Fibroblast of lung (primary cell): ENCODE results near the gene DOCK7. TPM values are rescaled to one million over a fixed set of nuclear protein-coding genes. Genes with fewer than 3 reads are reported as not detected.

ENCODE experiments used
- DNase-seq, 2 donors: peaks; one replicate each; pipeline versions ENCODE4 v3.0.0 to v3.0.0-alpha.2; 2010; ENCODE audit warnings: low read depth in 2 of 2
- H2AFZ ChIP-seq: 2 replicates; pipeline ENCODE4 v1.5.1; 2012; ENCODE audit warnings: low read length, control low read depth, inconsistent platforms
- H3K27ac ChIP-seq: 2 replicates; pipeline ENCODE4 v1.5.1; 2011; ENCODE audit warnings: low read length, control low read depth; ENCODE audit not compliant: insufficient read depth
- H3K27me3 ChIP-seq: 2 replicates; pipeline ENCODE4 v1.5.1; 2011; ENCODE audit warnings: mild to moderate bottlenecking, low read length; ENCODE audit not compliant: control insufficient read depth, insufficient read depth
- H3K36me3 ChIP-seq: 2 replicates; pipeline ENCODE4 v1.5.1; 2011; ENCODE audit warnings: low read length; ENCODE audit not compliant: control insufficient read depth, insufficient read depth
- H3K4me1 ChIP-seq: 2 replicates; pipeline ENCODE4 v1.5.1; 2011; ENCODE audit warnings: low read length; ENCODE audit not compliant: control insufficient read depth, insufficient read depth; ENCODE audit errors: extremely low read depth
- H3K4me2 ChIP-seq: 2 replicates; pipeline ENCODE4 v1.5.1; 2011; ENCODE audit warnings: low read length, control low read depth; ENCODE audit not compliant: insufficient read depth; ENCODE audit errors: extremely low read depth
- H3K4me3 ChIP-seq, 4 experiments: fragments of 200-600 bp in 1 of 4; sonication (generic) in 1 of 4; replicated peaks in 1 of 4; 2 replicates each; pipeline ENCODE4 v1.5.1; 2011 to 2016; ENCODE audit warnings: low read length in 4 of 4, low read depth in 3 of 4, mild to moderate bottlenecking in 3 of 4, control low read depth in 2 of 4, inconsistent platforms in 1 of 4, mixed read lengths in 1 of 4; ENCODE audit not compliant: insufficient read depth in 1 of 4; ENCODE audit errors: control extremely low read depth in 1 of 4
- H3K79me2 ChIP-seq: 2 replicates; pipeline ENCODE4 v1.5.1; 2012; ENCODE audit warnings: mild to moderate bottlenecking, low read length, inconsistent platforms; ENCODE audit not compliant: control insufficient read depth, insufficient read depth
- H3K9ac ChIP-seq: 2 replicates; pipeline ENCODE4 v1.5.1; 2011; ENCODE audit warnings: mild to moderate bottlenecking, low read length, control low read depth; ENCODE audit not compliant: insufficient read depth
- H3K9me3 ChIP-seq: 2 replicates; pipeline ENCODE4 v1.5.1; 2012; ENCODE audit warnings: low read depth, low read length; ENCODE audit not compliant: control insufficient read depth, insufficient read depth
- H4K20me1 ChIP-seq: 2 replicates; pipeline ENCODE4 v1.5.1; 2011; ENCODE audit warnings: low read length; ENCODE audit not compliant: control insufficient read depth, insufficient read depth; ENCODE audit errors: extremely low read depth
- CTCF ChIP-seq, 2 donors: IDR thresholded peaks in 1 of 2; conservative IDR thresholded peaks in 1 of 2; 1 replicate in 1 of 2; 2 replicates in 1 of 2; pipeline ENCODE4 v1.5.1; 2011 to 2012; ENCODE audit warnings: low read length in 2 of 2, control low read depth in 1 of 2, inconsistent platforms in 1 of 2, low read depth in 1 of 2, mild to moderate bottlenecking in 1 of 2
- EZH2 ChIP-seq: IDR thresholded peaks from 2 replicates; pipeline ENCODE4 v1.5.1; 2012; ENCODE audit warnings: low read length, control low read depth, mild to moderate bottlenecking; ENCODE audit errors: missing control alignments
- polyA plus RNA-seq, 2 donors: library from polyadenylated mRNA; depleted of rRNA in 1 of 2; stranded (reverse) in 1 of 2; unstranded in 1 of 2; fragments of >200 nt; gene quantifications; 2 replicates each; pipeline ENCODE4 v1.2.1, GENCODE V29; 2011 to 2012; ENCODE audit warnings: missing spikeins in 1 of 2
- total RNA-seq: library from RNA; depleted of rRNA; stranded (reverse); fragments of >200 nt; gene quantifications from 2 replicates; pipeline ENCODE4 v1.2.1, GENCODE V29; 2014

DOCK7 gene
- total and polyA plus RNA-seq, 2 donors (not counting 1 experiment from before 2014, with no cell fraction given), result 66.5 to 153 TPM

GRCh38 chr1:62654744-62655143, 33.4 kb downstream of the DOCK7 start:
- H3K9ac ChIP-seq, result no peak overlapping the region
- H2AFZ ChIP-seq, result no peak overlapping the region
- H3K4me3 ChIP-seq, result no peak overlapping the region
- no peaks in the 10 kb centered on the region for H3K27me3 ChIP-seq
- H3K79me2 ChIP-seq, result peaks cover 14% of the 10 kb centered on the region
- no peak for DNase-seq
- no peaks in the 10 kb centered on the region for H3K9me3 ChIP-seq
- H3K36me3 ChIP-seq, result no peaks in the 10 kb centered on the region
- H3K4me2 ChIP-seq, result no peak overlapping the region
- TF ChIP-seq EZH2 (no peak), CTCF (conservative IDR thresholded peaks at IDR 0.05 in 1 of 2, IDR thresholded peaks at IDR 0.05 in 1 of 2; ENCODE audit: low read depth in 1 of 2, low read length in 2 of 2) (no peak)
- H4K20me1 ChIP-seq, result no peaks in the 10 kb centered on the region
- H3K27ac ChIP-seq, result no peak overlapping the region
- no peaks in the 10 kb centered on the region for H3K4me1 ChIP-seq

- Histone ChIP-seq H3K27me3 (no peaks in the 10 kb centered on the region), H3K9me3 (no peaks in the 10 kb centered on the region), H3K4me2 (no peak overlapping the region), H3K4me1 (no peaks in the 10 kb centered on the region), H3K4me3 (no peak overlapping the region), H4K20me1 (no peaks in the 10 kb centered on the region), H3K9ac (no peak overlapping the region), H3K27ac (no peak overlapping the region), H3K36me3 (no peaks in the 10 kb centered on the region), H2AFZ (no peak overlapping the region), H3K79me2 (peaks cover 9% of the 10 kb centered on the region)
- no peak for DNase-seq
- TF ChIP-seq CTCF (conservative IDR thresholded peaks at IDR 0.05 in 1 of 2, IDR thresholded peaks at IDR 0.05 in 1 of 2; ENCODE audit: low read depth in 1 of 2, low read length in 2 of 2) (no peak), EZH2 (no peak)
Observed at GRCh38 chr1:62652387-62652786, 35.8 kb downstream of the DOCK7 start.

- Histone ChIP-seq H4K20me1 (no peaks in the 10 kb centered on the region), H3K4me3 (no peak overlapping the region), H3K36me3 (no peaks in the 10 kb centered on the region), H3K79me2 (no peaks in the 10 kb centered on the region), H3K4me2 (no peak overlapping the region), H3K4me1 (no peaks in the 10 kb centered on the region), H3K27ac (no peak overlapping the region), H3K27me3 (no peaks in the 10 kb centered on the region), H2AFZ (no peak overlapping the region), H3K9me3 (no peaks in the 10 kb centered on the region), H3K9ac (no peak overlapping the region)
- DNase-seq, result no peak
- no peak for TF ChIP-seq EZH2
- no peak for TF ChIP-seq CTCF (conservative IDR thresholded peaks at IDR 0.05 in 1 of 2, IDR thresholded peaks at IDR 0.05 in 1 of 2; ENCODE audit: low read depth in 1 of 2, low read length in 2 of 2)
Observed at GRCh38 chr1:62643283-62643682, 44.9 kb downstream of the DOCK7 start.
